Duodenal mucosa (tissue), 2 donors: ENCODE results near the gene FGFBP2.
A peak's percentile ranks its signal among the peaks of the same experiment; 100 is the strongest.

Experiments
- H3K27ac ChIP-seq: one replicate; pipeline ENCODE4 v1.7.0; 2013; ENCODE audit warnings: low read depth, low read length
- H3K27me3 ChIP-seq, 2 donors: one replicate each; pipeline ENCODE4 v1.7.0; 2013; ENCODE audit warnings: low read length in 2 of 2, control low read depth in 1 of 2; ENCODE audit not compliant: insufficient read depth in 2 of 2, control insufficient read depth in 1 of 2
- H3K36me3 ChIP-seq, 2 donors: one replicate each; pipeline ENCODE4 v1.7.0; 2013; ENCODE audit warnings: low read length in 2 of 2, control low read depth in 1 of 2; ENCODE audit not compliant: insufficient read depth in 2 of 2, control insufficient read depth in 1 of 2
- H3K4me1 ChIP-seq, 2 donors: one replicate each; pipeline ENCODE4 v1.7.0; 2013; ENCODE audit warnings: low read length in 2 of 2, control low read depth in 1 of 2; ENCODE audit not compliant: insufficient read depth in 2 of 2, control insufficient read depth in 1 of 2
- H3K4me3 ChIP-seq, 2 donors: one replicate each; pipeline ENCODE4 v1.7.0; 2013; ENCODE audit warnings: low read length in 2 of 2, low read depth in 1 of 2
- H3K9ac ChIP-seq, 2 donors: one replicate each; pipeline ENCODE4 v1.7.0; 2013; ENCODE audit warnings: low read length in 2 of 2, low read depth in 1 of 2
- H3K9me3 ChIP-seq, 2 donors: one replicate each; pipeline ENCODE4 v1.7.0; 2013; ENCODE audit warnings: low read length in 2 of 2, control low read depth in 1 of 2; ENCODE audit not compliant: control insufficient read depth in 1 of 2

FGFBP2 gene

DNA sequence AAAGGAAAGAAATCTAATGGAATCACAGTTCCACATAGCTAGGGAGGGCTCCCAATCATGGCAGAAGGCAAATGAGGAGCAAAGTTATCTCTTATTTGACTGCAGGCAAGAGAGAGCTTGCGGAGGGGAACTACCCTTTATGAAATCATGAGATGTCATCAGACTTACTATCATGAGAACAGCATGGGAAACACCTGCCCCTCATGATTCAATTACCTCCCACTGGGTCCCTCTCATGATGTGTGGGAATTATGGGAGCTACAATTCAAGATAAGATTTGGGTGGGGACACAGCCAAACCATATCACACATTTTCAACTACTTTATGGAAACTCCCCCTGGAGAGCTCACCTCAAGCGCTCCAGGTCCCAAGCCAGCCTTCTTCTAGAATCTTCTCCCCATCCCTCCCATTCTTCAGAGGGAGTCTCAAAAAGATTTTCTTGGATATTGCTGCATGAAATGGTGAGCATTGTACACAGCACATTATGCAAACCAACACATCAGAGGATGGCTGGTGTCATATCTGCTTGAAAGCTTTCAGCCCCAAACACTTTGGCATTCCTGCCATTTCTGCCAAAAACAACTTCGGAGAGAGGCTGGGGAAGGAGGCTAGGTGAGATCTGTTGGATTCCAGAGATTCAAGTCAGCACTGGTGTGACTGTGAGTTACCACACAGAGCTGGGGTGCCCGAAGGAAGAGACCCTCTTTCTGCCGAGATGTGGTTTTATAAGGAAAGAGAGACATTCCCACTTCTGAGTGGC is 31.3 kb downstream of the FGFBP2 start:
- Histone ChIP-seq H3K27me3 (no peaks in the 10 kb centered on the region), H3K4me1 (no peaks in the 10 kb centered on the region), H3K9ac (no peak overlapping the region), H3K4me3 (no peak overlapping the region), H3K36me3 (no peaks in the 10 kb centered on the region), H3K9me3 (no peaks in the 10 kb centered on the region), H3K27ac (no peak overlapping the region)

DNA sequence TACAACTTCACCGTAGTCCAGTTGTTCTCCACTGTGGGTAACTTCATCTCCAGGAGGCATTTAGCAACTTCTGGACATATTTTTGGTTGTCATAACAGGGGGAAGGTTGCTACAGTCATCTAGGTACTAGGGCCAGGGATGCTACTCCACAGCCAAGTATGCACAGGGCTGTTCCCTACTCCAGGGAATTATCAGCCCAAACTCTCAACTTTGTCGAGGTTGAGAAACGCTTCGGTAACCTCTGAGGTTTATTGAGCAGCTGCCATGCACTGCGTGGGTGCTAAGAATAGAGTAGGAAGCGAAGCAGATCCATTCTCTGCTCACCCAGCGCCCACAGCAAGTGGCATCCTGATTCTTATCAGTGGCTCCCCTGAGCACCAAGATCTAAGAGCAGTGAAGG is 32.7 kb downstream of the FGFBP2 start:
- Histone ChIP-seq H3K27me3 (no peaks in the 10 kb centered on the region), H3K36me3 (no peaks in the 10 kb centered on the region), H3K27ac (no peak overlapping the region), H3K9ac (no peak overlapping the region), H3K4me1 (no peaks in the 10 kb centered on the region), H3K4me3 (no peak overlapping the region), H3K9me3 (no peaks in the 10 kb centered on the region)

DNA sequence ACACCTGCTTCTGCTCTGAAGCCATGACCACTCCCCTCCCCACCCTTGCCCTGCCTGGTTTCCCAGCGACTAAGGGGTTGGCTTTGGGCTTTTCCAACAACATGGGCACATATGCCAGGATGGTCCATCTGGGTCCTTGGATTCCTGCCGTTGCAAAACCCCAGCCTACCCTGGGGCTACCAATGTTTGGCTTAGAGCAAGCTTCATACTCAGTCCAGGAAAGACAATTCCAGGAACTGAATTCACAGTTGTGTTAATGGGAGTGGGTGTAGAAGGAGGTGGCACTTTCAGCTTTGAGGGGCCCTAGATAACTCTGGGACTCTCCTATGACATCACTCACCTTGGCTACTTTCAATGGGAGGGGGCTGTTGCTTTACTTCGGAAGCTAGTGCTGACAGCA is 33.4 kb downstream of the FGFBP2 start:
- Histone ChIP-seq H3K4me1 (no peaks in the 10 kb centered on the region), H3K4me3 (no peak overlapping the region), H3K9me3 (no peaks in the 10 kb centered on the region), H3K36me3 (no peaks in the 10 kb centered on the region), H3K27me3 (no peaks in the 10 kb centered on the region), H3K27ac (no peak overlapping the region), H3K9ac (no peak overlapping the region)

DNA sequence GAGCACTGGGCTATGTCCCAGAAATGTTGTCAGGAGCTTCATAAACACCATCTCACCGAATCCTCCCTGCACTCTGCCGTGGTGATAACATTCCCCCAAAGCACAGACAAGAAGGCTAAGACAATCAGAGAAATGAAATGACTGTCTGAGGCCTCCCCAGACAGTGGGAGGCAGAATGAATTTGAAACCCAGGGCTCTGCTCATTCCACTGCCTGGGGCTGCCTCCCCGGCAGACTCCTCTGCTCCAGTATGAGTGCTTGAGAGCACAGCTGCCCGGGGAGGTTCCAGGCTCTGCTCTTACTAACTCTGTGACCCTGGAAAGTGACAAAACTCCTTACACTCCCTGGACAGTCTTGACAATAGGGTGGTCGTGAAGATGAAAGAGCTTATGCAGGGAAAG is 34.1 kb downstream of the FGFBP2 start:
- Histone ChIP-seq H3K27ac (no peak overlapping the region), H3K4me1 (no peaks in the 10 kb centered on the region), H3K4me3 (no peak overlapping the region), H3K36me3 (no peaks in the 10 kb centered on the region), H3K27me3 (no peaks in the 10 kb centered on the region), H3K9me3 (no peaks in the 10 kb centered on the region), H3K9ac (no peak overlapping the region)

DNA sequence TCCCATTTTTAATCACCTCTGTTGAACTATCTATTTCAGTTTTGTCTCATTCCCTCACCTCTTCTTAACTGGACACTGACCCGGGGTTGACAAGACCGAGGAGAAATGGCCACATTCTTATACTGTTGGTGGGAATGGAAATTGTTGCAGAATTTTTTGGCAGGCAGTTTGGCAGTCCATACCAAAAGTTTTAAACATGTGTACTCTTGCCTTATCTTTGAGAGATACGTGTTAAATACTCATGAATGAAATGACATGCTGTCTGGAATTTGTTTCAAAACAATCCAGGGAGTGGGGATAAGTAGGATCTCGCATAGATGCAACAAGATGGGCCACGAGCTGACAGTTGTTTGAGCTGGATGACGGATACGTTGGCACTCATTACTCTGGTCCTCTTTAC is 36.5 kb downstream of the FGFBP2 start:
- H3K27me3 ChIP-seq = no peaks in the 10 kb centered on the region
- no peaks in the 10 kb centered on the region for H3K4me1 ChIP-seq
- H3K36me3 ChIP-seq = no peaks in the 10 kb centered on the region
- H3K9me3 ChIP-seq = no peaks in the 10 kb centered on the region
- H3K9ac ChIP-seq = no peak overlapping the region
- no peak overlapping the region for H3K27ac ChIP-seq
- H3K4me3 ChIP-seq = no peak overlapping the region

DNA sequence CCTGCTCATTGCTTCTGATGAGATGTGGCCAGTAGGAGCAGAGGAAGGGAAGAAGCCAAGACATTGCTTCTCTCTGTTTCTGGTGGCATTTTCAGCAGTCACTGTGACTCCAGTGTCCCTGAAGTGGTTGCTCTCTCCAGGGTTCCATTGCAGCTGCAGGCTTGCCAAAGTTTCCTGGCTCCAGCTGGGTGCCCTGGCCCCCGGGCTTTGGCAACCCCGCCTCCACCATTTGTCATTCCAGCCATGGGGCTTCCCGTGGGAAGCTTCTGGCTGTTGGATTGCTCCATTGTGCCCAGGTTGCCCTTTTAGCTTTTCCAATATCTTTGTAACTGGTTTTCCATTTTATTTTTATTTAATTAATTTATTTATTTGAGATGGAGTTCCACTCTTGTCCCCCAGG is 37.1 kb downstream of the FGFBP2 start:
- H3K9ac ChIP-seq = no peak overlapping the region
- H3K27ac ChIP-seq = no peak overlapping the region
- H3K4me3 ChIP-seq = no peak overlapping the region
- H3K27me3 ChIP-seq = no peaks in the 10 kb centered on the region
- H3K36me3 ChIP-seq = no peaks in the 10 kb centered on the region
- no peaks in the 10 kb centered on the region for H3K4me1 ChIP-seq
- H3K9me3 ChIP-seq = no peaks in the 10 kb centered on the region

DNA sequence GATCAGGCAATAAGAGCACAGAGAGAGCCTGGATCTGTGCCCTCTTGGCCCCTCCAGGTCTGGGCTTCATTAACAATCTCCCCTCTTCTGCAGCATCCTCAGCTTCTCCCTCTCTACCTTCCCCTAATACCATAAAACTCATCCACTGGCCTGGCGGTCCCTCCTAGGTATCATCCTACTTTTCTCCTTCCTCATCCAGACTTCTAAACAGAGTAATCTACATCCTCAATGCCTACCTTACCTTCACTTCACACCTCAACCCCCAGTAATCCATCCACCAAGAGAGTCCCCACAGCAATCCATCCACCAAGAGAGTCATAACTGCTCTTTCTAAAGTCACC is 41.4 kb downstream of the FGFBP2 start:
- no peak overlapping the region for H3K27ac ChIP-seq

DNA sequence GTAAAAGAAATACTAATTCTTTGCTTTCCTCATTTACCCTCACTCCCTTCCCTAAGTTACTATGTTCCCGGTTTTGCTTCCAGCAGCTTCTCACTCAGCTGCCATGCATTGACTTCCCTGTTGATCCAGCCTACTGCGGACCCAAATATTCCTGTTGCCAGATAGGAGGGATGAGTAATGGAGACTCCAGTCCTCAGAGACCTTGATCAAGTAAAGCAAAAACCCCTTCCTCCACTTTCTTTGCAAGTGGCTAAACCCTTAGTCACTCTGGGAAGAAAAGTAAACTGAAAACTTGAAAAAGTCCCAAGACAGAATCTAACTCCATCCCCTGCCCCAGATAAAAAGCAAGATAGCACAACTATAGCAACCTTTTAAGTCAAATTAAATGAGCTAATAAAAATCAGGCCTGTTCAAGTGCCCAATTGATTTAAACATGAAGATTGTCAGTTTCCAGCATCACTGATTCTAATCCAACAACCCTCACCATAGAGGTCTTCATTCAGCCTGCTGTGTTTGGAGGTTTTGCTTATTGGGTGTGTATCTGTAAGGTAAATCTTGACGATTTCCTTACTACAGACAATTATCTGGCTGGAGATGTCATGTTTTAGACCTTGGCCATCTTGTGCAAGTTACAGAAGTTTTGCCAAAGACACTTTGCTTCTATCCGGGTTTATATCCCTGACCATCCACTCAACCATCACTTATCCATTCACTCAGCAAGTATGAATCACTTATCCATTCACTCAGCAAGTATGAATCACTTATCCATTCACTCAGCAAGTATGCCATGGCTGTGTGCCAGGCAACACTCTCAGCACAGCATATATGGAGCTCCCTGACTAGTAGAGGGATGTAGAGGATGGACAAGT is 42.0 kb downstream of the FGFBP2 start:
- H3K9ac ChIP-seq = no peak overlapping the region
- no peaks in the 10 kb centered on the region for H3K27me3 ChIP-seq
- no peak overlapping the region for H3K4me3 ChIP-seq
- H3K36me3 ChIP-seq = no peaks in the 10 kb centered on the region
- H3K27ac ChIP-seq = no peak overlapping the region
- H3K9me3 ChIP-seq = no peaks in the 10 kb centered on the region
- peaks cover 8 to 11% of the 10 kb centered on the region in 2 donors for H3K4me1 ChIP-seq

More for the DNA sequence above, 41.4 kb downstream of the FGFBP2 start:
- Histone ChIP-seq H3K27me3 (no peaks in the 10 kb centered on the region), H3K36me3 (no peaks in the 10 kb centered on the region), H3K4me1 (peaks cover 8 to 11% of the 10 kb centered on the region in 2 donors), H3K9ac (no peak overlapping the region), H3K4me3 (no peak overlapping the region), H3K9me3 (no peaks in the 10 kb centered on the region)

DNA sequence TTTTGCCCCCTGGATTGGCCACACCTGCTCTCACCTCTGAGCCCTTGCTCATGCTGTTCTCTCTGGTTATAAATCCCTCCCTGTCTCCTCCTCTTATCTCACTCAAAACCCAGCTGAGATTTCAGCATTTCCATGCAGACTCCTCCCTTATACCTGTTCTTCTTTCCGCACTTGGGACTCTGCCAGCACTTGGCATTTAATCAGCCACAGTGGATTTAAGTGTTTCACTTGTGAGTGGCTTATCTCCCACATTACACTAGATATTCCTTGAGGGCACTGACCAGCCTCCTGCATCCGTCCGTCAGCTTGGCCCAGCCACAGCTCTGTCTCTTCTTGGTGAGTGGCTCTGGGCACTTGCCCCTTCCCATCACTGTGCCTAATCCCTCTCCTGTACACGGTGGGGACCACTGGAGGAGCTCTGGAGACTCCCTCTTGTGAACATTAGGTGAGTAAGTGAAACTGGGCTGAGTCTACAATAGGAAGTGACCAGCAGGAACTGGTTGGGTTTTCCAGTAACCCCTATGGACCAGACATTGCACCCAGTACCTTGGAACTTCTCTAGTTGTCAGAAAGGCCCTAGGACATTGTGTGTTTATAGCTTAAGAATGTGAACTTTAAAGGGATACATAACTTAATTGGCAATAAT is 44.4 kb downstream of the FGFBP2 start:
- no peaks in the 10 kb centered on the region for H3K9me3 ChIP-seq
- no peak overlapping the region for H3K27ac ChIP-seq
- H3K4me3 ChIP-seq = peak overlapping the region in 1 of 2 donors; percentile 37
- H3K9ac ChIP-seq = no peak overlapping the region
- peaks cover 8 to 11% of the 10 kb centered on the region in 2 donors for H3K4me1 ChIP-seq
- H3K27me3 ChIP-seq = peaks cover 0 to 2% of the 10 kb centered on the region in 2 donors
- no peaks in the 10 kb centered on the region for H3K36me3 ChIP-seq

DNA sequence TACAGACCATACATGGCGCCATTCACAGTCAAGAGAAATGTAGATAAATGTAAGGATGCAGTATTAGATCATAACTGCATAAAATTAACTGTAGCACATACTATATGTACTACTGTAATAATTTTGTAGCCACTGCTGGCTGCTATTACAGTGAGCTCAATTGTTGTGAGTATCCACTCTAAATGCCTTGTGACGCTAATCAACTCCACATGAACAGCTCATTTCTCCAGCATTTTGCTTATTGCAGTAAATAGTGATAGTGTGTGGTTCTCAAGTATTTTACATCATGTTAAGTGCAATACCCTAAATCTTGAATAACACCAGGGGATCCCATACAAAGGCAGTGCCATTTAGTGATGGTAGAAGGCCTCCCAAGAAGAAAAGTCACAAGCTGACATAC is 45.7 kb downstream of the FGFBP2 start:
- Histone ChIP-seq H3K27me3 (peaks cover 0 to 4% of the 10 kb centered on the region in 2 donors), H3K4me3 (no peak overlapping the region), H3K27ac (no peak overlapping the region), H3K36me3 (no peaks in the 10 kb centered on the region), H3K9me3 (no peaks in the 10 kb centered on the region), H3K4me1 (peaks cover 8 to 11% of the 10 kb centered on the region in 2 donors), H3K9ac (no peak overlapping the region)
